RWPE1 (cell line): Measurements from ENCODE around the gene GRM8.

ENCODE experiments used
- CTCF ChIA-PET: fragments of 350-600 bp; sonication (Branson Sonifier 250); formaldehyde crosslinking; extraction: SDS; loops from one replicate; lab custom pipeline; 2021; lab: Yijun Ruan, JAX
- POLR2A ChIA-PET: fragments of 400-600 bp; formaldehyde crosslinking; extraction: SDS; loops from one replicate; lab custom pipeline; 2020; ENCODE audit warnings: antibody characterized with exemption; ENCODE audit not compliant: low non-redundant PET; lab: Yijun Ruan, JAX
- DNase-seq: peaks from one replicate; pipeline ENCODE4 v3.0.0; 2012; ENCODE audit warnings: low spot score
- H3K27ac ChIP-seq: fragments of 450-650 bp; 2 replicates; pipeline ENCODE4 v1.5.1; 2017
- TF ChIP-seq, protein P1 (sequence below): fragments of 450-650 bp; conservative IDR thresholded peaks from 2 replicates; pipeline ENCODE4 v1.5.1; 2017; ENCODE audit warnings: low read depth, mild to moderate bottlenecking

The GRM8 gene

DNA sequence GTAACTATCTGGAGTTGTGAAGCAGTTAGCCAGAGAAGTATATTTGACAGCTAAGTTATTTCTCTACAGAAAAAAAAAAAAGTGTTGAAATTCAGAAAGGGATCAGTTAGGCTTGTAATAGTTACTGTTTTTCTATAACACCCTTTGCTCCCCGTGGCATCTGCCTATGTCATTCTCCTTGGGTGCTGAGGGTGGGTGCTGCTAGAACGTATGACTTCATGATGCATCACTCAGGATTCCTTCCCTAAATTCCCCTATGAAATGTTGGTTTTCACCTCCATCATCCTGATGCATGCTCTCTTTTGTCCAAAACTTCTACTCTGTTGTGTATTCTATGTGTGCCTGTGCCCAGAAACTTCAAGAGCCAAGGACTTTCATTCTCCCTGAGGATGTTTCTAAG lies 536.4 kb downstream of the GRM8 start:
- ChIA-PET POLR2A (no interaction called here), CTCF (interaction anchor here (0.7 kb wide), 1 partner anchor 15 kb away, joined by 4 read pairs; no protein-coding TSS in a partner anchor)
- TF ChIP-seq, protein P1, sequence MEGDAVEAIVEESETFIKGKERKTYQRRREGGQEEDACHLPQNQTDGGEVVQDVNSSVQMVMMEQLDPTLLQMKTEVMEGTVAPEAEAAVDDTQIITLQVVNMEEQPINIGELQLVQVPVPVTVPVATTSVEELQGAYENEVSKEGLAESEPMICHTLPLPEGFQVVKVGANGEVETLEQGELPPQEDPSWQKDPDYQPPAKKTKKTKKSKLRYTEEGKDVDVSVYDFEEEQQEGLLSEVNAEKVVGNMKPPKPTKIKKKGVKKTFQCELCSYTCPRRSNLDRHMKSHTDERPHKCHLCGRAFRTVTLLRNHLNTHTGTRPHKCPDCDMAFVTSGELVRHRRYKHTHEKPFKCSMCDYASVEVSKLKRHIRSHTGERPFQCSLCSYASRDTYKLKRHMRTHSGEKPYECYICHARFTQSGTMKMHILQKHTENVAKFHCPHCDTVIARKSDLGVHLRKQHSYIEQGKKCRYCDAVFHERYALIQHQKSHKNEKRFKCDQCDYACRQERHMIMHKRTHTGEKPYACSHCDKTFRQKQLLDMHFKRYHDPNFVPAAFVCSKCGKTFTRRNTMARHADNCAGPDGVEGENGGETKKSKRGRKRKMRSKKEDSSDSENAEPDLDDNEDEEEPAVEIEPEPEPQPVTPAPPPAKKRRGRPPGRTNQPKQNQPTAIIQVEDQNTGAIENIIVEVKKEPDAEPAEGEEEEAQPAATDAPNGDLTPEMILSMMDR, result no peak
- no peak overlapping the region for H3K27ac ChIP-seq
- no peak for DNase-seq

DNA sequence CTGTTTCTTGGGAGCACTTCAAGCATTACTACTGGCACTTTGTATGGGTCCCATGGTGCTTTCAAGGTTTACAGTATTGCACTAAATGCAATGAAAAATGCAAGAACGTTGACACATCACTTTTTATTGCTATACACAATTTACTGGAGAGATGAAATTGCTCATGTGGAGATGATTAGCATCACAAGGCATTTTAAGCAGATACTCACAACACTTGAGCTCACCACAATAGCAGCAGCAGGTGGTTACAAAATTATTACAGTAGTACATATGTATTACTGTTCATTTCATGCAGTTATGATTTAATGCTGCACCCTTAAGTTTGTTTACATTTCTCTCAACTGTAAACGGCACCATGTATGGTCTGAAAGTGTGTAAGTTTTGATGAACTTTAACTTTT lies 537.7 kb downstream of the GRM8 start:
- DNase-seq, result no peak
- ChIA-PET CTCF (no interaction called here), POLR2A (no interaction called here)
- no peak overlapping the region for H3K27ac ChIP-seq
- TF ChIP-seq, protein P1, result no peak

DNA sequence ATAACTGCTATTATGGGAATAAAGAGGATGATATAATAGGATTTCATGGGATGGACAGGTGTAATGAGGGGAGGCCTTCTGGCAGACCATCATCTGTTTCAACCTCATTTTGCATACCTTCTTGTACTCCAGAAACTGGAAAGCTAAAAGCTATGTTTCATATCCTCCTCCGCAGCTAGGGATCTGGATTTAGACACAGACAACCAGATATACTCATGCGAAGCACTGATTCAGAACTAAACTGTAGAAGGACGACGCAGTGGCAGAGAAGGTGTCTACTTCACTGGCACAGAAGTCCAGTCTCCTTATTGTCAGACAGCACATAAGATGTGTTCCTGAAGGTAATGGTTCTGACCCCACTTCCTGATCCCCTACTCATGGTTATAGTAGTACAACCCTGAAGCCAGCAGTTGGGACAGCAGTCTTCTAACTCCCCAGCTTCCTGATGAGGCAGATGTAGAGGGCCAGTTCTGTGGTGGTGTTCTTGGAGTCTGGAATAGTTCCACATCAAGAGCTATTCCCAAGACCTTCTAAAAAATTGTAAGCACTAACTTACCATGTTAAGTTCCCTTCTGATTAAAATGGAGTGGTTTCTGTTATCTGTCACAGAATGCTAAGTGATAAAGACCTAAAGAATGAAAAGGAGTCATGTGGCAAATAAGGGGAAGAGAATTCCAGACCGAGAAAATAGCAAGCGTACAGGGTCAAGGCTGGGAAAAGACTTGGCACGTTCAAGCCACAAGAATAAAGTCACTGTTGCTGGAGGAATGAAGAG lies 550.3 kb downstream of the GRM8 start:
- TF ChIP-seq, protein P1, result no peak
- POLR2A ChIA-PET, result no interaction called here
- CTCF ChIA-PET, result no interaction called here
- no peak overlapping the region for H3K27ac ChIP-seq
- DNase-seq, result no peak

DNA sequence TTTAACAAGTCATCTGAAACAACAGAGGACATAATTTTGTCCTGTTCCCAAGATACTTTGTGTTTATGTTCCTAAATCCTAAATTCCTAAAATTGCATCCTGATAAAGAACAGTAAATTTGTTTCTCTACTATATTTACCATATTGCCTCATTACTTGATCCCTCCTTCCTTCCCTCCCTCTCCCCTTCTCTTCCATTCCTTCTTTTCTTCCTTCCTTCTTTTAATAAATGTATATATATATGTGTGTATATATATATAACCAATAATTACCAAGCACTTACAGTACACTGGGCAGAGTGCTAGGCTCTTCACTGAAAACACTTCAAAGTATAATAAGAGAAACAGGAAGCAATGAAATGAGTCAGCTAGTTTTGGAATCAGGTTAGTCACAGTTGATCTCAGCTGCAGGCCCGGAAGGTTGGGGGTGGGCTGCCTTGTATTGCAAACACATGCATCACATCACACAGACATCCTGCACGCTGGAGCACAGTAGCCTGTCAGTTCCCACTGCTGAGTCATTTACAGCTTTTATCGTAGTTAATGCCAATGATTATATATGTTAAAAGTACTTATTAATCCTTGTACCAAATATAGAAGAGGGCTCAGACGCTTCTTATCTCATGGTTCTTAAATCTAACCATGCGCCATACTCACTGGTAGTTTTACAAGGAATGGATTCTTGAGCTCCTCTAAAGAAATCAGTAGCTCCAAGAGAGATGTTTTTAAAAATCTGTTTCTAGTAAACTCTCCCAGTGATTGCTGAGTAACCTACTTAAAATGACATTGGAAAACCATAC lies 551.7 kb downstream of the GRM8 start:
- peak overlapping the region; percentile 47 for H3K27ac ChIP-seq
- ChIA-PET POLR2A (no interaction called here), CTCF (no interaction called here)
- DNase-seq, result peak; percentile 83
- TF ChIP-seq, protein P1, result no peak

DNA sequence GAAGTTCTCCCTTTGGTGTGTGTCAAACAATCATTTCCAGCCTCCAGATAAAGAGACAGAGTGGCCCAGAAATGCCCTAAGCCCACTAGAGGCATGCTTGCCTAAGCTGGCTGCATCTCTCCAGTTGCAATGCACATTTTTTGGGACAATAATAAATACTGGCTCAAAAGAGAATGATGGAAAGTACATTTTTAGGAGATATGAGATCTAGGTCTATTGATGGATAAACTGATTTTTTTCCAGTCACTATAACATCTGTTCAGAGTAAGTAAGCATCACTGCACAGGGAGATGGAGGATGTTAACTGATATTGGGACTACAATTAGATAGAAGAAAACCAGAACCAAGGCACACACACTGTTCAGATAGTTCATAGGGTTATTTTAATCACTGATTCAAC lies 553.0 kb downstream of the GRM8 start:
- ChIA-PET POLR2A (no interaction called here), CTCF (interaction anchor here (0.6 kb wide), 1 partner anchor 554 kb away, joined by 4 read pairs; no protein-coding TSS in a partner anchor)
- H3K27ac ChIP-seq, result no peak overlapping the region
- TF ChIP-seq, protein P1, result no peak
- DNase-seq, result no peak

DNA sequence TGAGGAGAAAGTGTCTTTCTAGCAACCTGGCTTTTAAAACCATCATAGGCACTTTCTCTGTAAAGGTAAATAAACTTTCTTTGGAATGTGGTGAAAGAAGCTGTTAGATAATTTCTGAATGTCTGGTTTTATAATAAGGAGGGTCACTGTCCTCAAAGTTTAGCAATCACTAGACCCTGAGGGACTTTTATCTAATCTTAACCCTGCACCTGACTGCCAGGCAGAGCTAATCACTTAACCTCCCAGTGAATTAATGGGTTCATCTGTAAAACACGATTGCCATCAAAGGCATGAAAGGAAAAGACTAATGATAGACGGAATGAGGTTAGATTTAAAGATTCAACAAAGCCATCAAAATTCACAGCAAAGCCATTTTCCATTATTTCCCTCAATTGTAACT lies 553.8 kb downstream of the GRM8 start:
- ChIA-PET POLR2A (no interaction called here), CTCF (interaction anchor here (0.8 kb wide), 1 partner anchor 10 kb away, joined by 4 read pairs; no protein-coding TSS in a partner anchor)
- H3K27ac ChIP-seq, result no peak overlapping the region
- TF ChIP-seq, protein P1, result no peak
- DNase-seq, result no peak
